HCT116 (cell line): ENCODE data around the gene SLC35B2. TPM values are rescaled to one million over a fixed set of nuclear protein-coding genes. Genes with fewer than 3 reads are reported as not detected.

Source experiments
- ATAC-seq: fragments of 200-7000 bp; cut with Tn5 transposase; 2 replicates; pipeline ENCODE4 v1.9.1; 2020; ENCODE audit warnings: mild to moderate bottlenecking, moderate library complexity
- BruUV-seq: library from RNA; stranded (reverse); fragments of 400-500 nt; replicated peaks from 2 replicates; lab custom pipeline; 2021; lab: Mats Ljungman, UMichigan
- CTCF ChIA-PET: fragments of 300-600 bp; sonication (Branson Sonifier 250); formaldehyde crosslinking; loops from one replicate; lab custom pipeline; 2021; ENCODE audit warnings: antibody characterized with exemption; lab: Charles Lee
- POLR2A ChIA-PET: fragments of 300-600, 350-600 bp; sonication (Branson Sonifier 250); formaldehyde crosslinking; loops from one replicate; lab custom pipeline; 2021; ENCODE audit warnings: antibody characterized with exemption; lab: Charles Lee
- RAD21 ChIA-PET, 2 experiments: fragments of 300-600 bp; sonication (Branson Sonifier 250); formaldehyde crosslinking; loops; one replicate each; lab custom pipeline; 2023; ENCODE audit warnings: low total read pairs in 2 of 2; ENCODE audit not compliant: uncharacterized antibody in 2 of 2, unreplicated experiment in 2 of 2, low non-redundant PET in 1 of 2; lab: Charles Lee
- DNase-seq: peaks from one replicate; pipeline ENCODE4 v3.0.0-alpha.2; 2010; ENCODE audit warnings: low read depth, low spot score
- H2AFZ ChIP-seq: fragments of 200-600 bp; shearing (Covaris generic), sonication (generic); 2 replicates; pipeline ENCODE4 v1.6.1; 2017; ENCODE audit warnings: low read depth, mixed run types, mixed read lengths, antibody characterized with exemption, low read length; ENCODE audit not compliant: poor library complexity, severe bottlenecking
- H3K27ac ChIP-seq: 2 replicates; pipeline ENCODE4 v1.5.1; 2012; ENCODE audit warnings: low read depth, low read length
- H3K27me3 ChIP-seq: fragments of 200-600 bp; sonication (generic); 2 replicates; pipeline ENCODE4 v1.6.1; 2016; ENCODE audit warnings: mixed run types, low read length, mixed read lengths; ENCODE audit not compliant: insufficient read depth
- H3K36me3 ChIP-seq, 2 experiments: fragments of 200-500 bp in 1 of 2; fragments of 200-600 bp in 1 of 2; sonication (Bioruptor generic) in 1 of 2; sonication (generic) in 1 of 2; 2 replicates each; pipeline versions ENCODE4 v1.5.1 to v1.6.1; 2014 to 2016; ENCODE audit warnings: low read length in 2 of 2, inconsistent platforms in 1 of 2, mixed read lengths in 1 of 2, mixed run types in 1 of 2; ENCODE audit not compliant: insufficient read depth in 2 of 2, control insufficient read depth in 1 of 2
- H3K4me1 ChIP-seq, 2 experiments: fragments of 200-600 bp in 1 of 2; sonication (generic) in 1 of 2; 2 replicates each; pipeline versions ENCODE4 v1.5.1 to v1.6.1; 2012 to 2017; ENCODE audit warnings: low read length in 2 of 2, inconsistent platforms in 1 of 2, mild to moderate bottlenecking in 1 of 2, mixed read lengths in 1 of 2, mixed run types in 1 of 2, moderate library complexity in 1 of 2; ENCODE audit not compliant: insufficient read depth in 2 of 2, control insufficient read depth in 1 of 2
- H3K4me2 ChIP-seq: fragments of 200-600 bp; sonication (generic); 2 replicates; pipeline ENCODE4 v1.6.1; 2017; ENCODE audit warnings: mixed run types, low read length, mixed read lengths
- H3K4me3 ChIP-seq, 2 experiments: fragments of 200-600 bp in 1 of 2; sonication (generic) in 1 of 2; replicated peaks in 1 of 2; 2 replicates each; pipeline ENCODE4 v1.5.1; 2011 to 2016; ENCODE audit warnings: low read length in 2 of 2, control low read depth in 1 of 2, low read depth in 1 of 2, mild to moderate bottlenecking in 1 of 2, mixed read lengths in 1 of 2, mixed run types in 1 of 2
- H3K79me2 ChIP-seq: fragments of 200-600 bp; sonication (generic); 2 replicates; pipeline ENCODE4 v1.6.1; 2017; ENCODE audit warnings: mild to moderate bottlenecking, mixed run types, low read length, moderate library complexity, mixed read lengths; ENCODE audit not compliant: insufficient read depth
- H3K9ac ChIP-seq: fragments of 200-600 bp; sonication (generic); 2 replicates; pipeline ENCODE4 v1.6.1; 2016; ENCODE audit warnings: low read length, mixed read lengths
- H3K9me2 ChIP-seq: fragments of 200-600 bp; sonication (generic), shearing (Covaris generic); 2 replicates; pipeline ENCODE4 v1.6.1; 2017; ENCODE audit warnings: mixed run types, mild to moderate bottlenecking, moderate library complexity; ENCODE audit not compliant: insufficient read depth
- H3K9me3 ChIP-seq, 2 experiments: fragments of 200-500 bp in 1 of 2; fragments of 200-600 bp in 1 of 2; sonication (Bioruptor generic) in 1 of 2; sonication (generic) in 1 of 2; 2 replicates each; pipeline ENCODE4 v1.6.1; 2014 to 2017; ENCODE audit warnings: low read length in 2 of 2, mixed read lengths in 2 of 2, inconsistent platforms in 1 of 2, low read depth in 1 of 2, mild to moderate bottlenecking in 1 of 2, mixed run types in 1 of 2, moderate library complexity in 1 of 2; ENCODE audit not compliant: control insufficient read depth in 1 of 2, insufficient read depth in 1 of 2
- H4K20me1 ChIP-seq: fragments of 200-600 bp; sonication (generic), shearing (Covaris generic); 2 replicates; pipeline ENCODE4 v1.6.1; 2017; ENCODE audit warnings: mixed run types, mild to moderate bottlenecking, moderate library complexity; ENCODE audit not compliant: insufficient read depth
- ATF3 ChIP-seq: IDR thresholded peaks from 2 replicates; pipeline ENCODE4 v1.6.1; 2012
- CBX3 ChIP-seq: IDR thresholded peaks from 2 replicates; pipeline ENCODE4 v1.6.1; 2012; ENCODE audit warnings: low read depth
- CEBPB ChIP-seq: IDR thresholded peaks from 2 replicates; pipeline ENCODE4 v1.6.1; 2012; ENCODE audit warnings: low read depth
- CTCF ChIP-seq, 3 experiments: fragments of 200-600 bp in 1 of 3; sonication (generic) in 1 of 3; IDR thresholded peaks in 2 of 3; conservative IDR thresholded peaks in 1 of 3; 2 replicates each; pipeline ENCODE4 v1.5.1; 2012 to 2017; ENCODE audit warnings: low read depth in 2 of 3, low read length in 2 of 3, antibody characterized with exemption in 1 of 3, borderline replicate concordance in 1 of 3, control low read depth in 1 of 3, mild to moderate bottlenecking in 1 of 3, mixed read lengths in 1 of 3, mixed run types in 1 of 3, moderate library complexity in 1 of 3; ENCODE audit not compliant: insufficient read depth in 1 of 3
- EGR1 ChIP-seq: IDR thresholded peaks from 2 replicates; pipeline ENCODE4 v1.6.1; 2012; ENCODE audit warnings: low read depth
- EZH2phosphoT487 ChIP-seq: fragments of 200-600 bp; IDR thresholded peaks from 2 replicates; pipeline ENCODE4 v1.6.1; 2018; ENCODE audit warnings: antibody characterized with exemption, borderline replicate concordance
- FOSL1 ChIP-seq: IDR thresholded peaks from 2 replicates; pipeline ENCODE4 v1.6.1; 2012; ENCODE audit warnings: low read depth
- MAX ChIP-seq: IDR thresholded peaks from 2 replicates; pipeline ENCODE4 v1.6.1; 2012
- RAD21 ChIP-seq: IDR thresholded peaks from 2 replicates; pipeline ENCODE4 v1.6.1; 2012; ENCODE audit warnings: low read depth, mild to moderate bottlenecking
- REST ChIP-seq: IDR thresholded peaks from 2 replicates; pipeline ENCODE4 v1.6.1; 2012; ENCODE audit warnings: low read depth
- SP1 ChIP-seq: IDR thresholded peaks from 2 replicates; pipeline ENCODE4 v1.6.1; 2012; ENCODE audit warnings: low read depth
- TCF7L2 ChIP-seq: IDR thresholded peaks from 2 replicates; pipeline ENCODE4 v1.7.0; 2011; ENCODE audit warnings: borderline replicate concordance, inconsistent platforms; ENCODE audit not compliant: insufficient read depth, insufficient read length; ENCODE audit errors: extremely low read depth
- ZBTB33 ChIP-seq: IDR thresholded peaks from 2 replicates; pipeline ENCODE4 v1.6.1; 2011; ENCODE audit warnings: mild to moderate bottlenecking, low read length, moderate library complexity; ENCODE audit not compliant: insufficient replicate concordance; ENCODE audit errors: extremely low read depth
- ZFX ChIP-seq: fragments of 450-650 bp; IDR thresholded peaks from 2 replicates; pipeline ENCODE4 v1.6.1; 2017
- intact Hi-C: fragments of 100-400 bp; cut with micrococcal nuclease; formaldehyde crosslinking; loops from 2 replicates; pipeline ENCODE4 v1.10.0; 2022
- total RNA-seq: library from RNA; stranded (reverse); gene quantifications from one replicate; pipeline ENCODE4 v1.2.1, GENCODE V29; 2021; ENCODE audit not compliant: unreplicated experiment

SLC35B2 gene
- total RNA-seq, 1 experiment from 2014 or later, result 50.5 TPM

GRCh38 chr6:44217332-44218143 lies 39.8 kb downstream of the SLC35B2 start:
- H3K9ac ChIP-seq, result no peak overlapping the region
- CTCF ChIA-PET, result no interaction called here
- H3K4me3 ChIP-seq, result no peak overlapping the region
- H2AFZ ChIP-seq, result no peak overlapping the region
- ATAC-seq (no peak), DNase-seq (no peak)
- H4K20me1 ChIP-seq, result no peaks in the 10 kb centered on the region
- no peaks in the 10 kb centered on the region for H3K9me3 ChIP-seq
- H3K4me1 ChIP-seq, result peaks cover 31 to 40% of the 10 kb centered on the region in 2 experiments; a peak in 3 of 4 replicates
- H3K27ac ChIP-seq, result no peak overlapping the region
- H3K4me2 ChIP-seq, result no peak overlapping the region
- BruUV-seq, result no TSS peak
- POLR2A ChIA-PET, result interaction anchor here (4.5 kb wide), 1 partner anchor 29 kb away, joined by 22 read pairs; the partner anchor contains the start of gene HSP90AB1
- H3K36me3 ChIP-seq, result no peaks in the 10 kb centered on the region
- RAD21 ChIA-PET, result no interaction called here
- no peaks in the 10 kb centered on the region for H3K27me3 ChIP-seq
- no peaks in the 10 kb centered on the region for H3K9me2 ChIP-seq
- intact Hi-C loops, result no loop called here
- TF ChIP-seq EZH2phosphoT487 (no peak), EGR1 (no peak), CTCF (IDR thresholded peaks at IDR 0.05 in 2 of 3, conservative IDR thresholded peaks at IDR 0.05 in 1 of 3; ENCODE audit: borderline replicate concordance in 1 of 3, insufficient read depth in 1 of 3, low read depth in 2 of 3, low read length in 2 of 3) (no peak), MAX (no peak), ATF3 (no peak), TCF7L2 (no peak), REST (no peak), RAD21 (no peak), FOSL1 (no peak), ZBTB33 (no peak), SP1 (no peak), CEBPB (no peak), CBX3 (no peak), ZFX (no peak)
- H3K79me2 ChIP-seq, result no peaks in the 10 kb centered on the region
